PFSK-1 (cell line): ENCODE results near the gene ASCL5.

Experiments
- FOXP2 ChIP-seq: optimal IDR thresholded peaks from 2 replicates; pipeline ENCODE3; 2011; ENCODE audit warnings: borderline replicate concordance, control low read depth, inconsistent platforms; ENCODE audit not compliant: insufficient read depth; ENCODE audit errors: extremely low read length, extremely low read depth
- POLR2AphosphoS5 ChIP-seq: IDR thresholded peaks from 2 replicates; pipeline ENCODE4 v1.6.1; 2012; ENCODE audit warnings: low read depth, mild to moderate bottlenecking, control low read depth, low read length, moderate library complexity
- REST ChIP-seq, 2 experiments: IDR thresholded peaks; 2 replicates each; pipeline versions ENCODE4 v1.6.1 to v1.8.0; 2011 to 2012; ENCODE audit warnings: low read depth in 2 of 2, low read length in 2 of 2, control low read depth in 1 of 2, inconsistent platforms in 1 of 2, mild to moderate bottlenecking in 1 of 2, moderate library complexity in 1 of 2; ENCODE audit not compliant: insufficient read depth in 1 of 2
- SIN3A ChIP-seq: IDR thresholded peaks from 2 replicates; pipeline ENCODE4 v1.6.1; 2012; ENCODE audit warnings: mild to moderate bottlenecking, low read length, moderate library complexity, borderline replicate concordance; ENCODE audit not compliant: insufficient read depth
- TAF1 ChIP-seq: IDR thresholded peaks from 2 replicates; pipeline ENCODE4 v1.6.1; 2012; ENCODE audit warnings: low read length, control low read depth, borderline replicate concordance; ENCODE audit not compliant: insufficient read depth

The ASCL5 gene

GRCh38 chr1:201114245-201115131, 12.5 kb downstream of the ASCL5 start:
- TF ChIP-seq SIN3A (no peak), TAF1 (no peak), REST (IDR thresholded peaks at IDR 0.05; ENCODE audit: insufficient read depth in 1 of 2, low read depth in 2 of 2, low read length in 2 of 2) (no peak), FOXP2 (peak; percentile 33), POLR2AphosphoS5 (no peak)

- no peak for TF ChIP-seq REST (IDR thresholded peaks at IDR 0.05; ENCODE audit: insufficient read depth in 1 of 2, low read depth in 2 of 2, low read length in 2 of 2)
- TF ChIP-seq TAF1, result no peak
- no peak for TF ChIP-seq POLR2AphosphoS5
- TF ChIP-seq SIN3A, result no peak
These were observed 13.3 kb downstream of the ASCL5 start for GRCh38 chr1:201113451-201114244.

GRCh38 chr1:201112926-201113325, 14.1 kb downstream of the ASCL5 start:
- TF ChIP-seq POLR2AphosphoS5 (no peak), FOXP2 (no peak), REST (IDR thresholded peaks at IDR 0.05; ENCODE audit: insufficient read depth in 1 of 2, low read depth in 2 of 2, low read length in 2 of 2) (no peak), SIN3A (no peak), TAF1 (no peak)

- no peak for TF ChIP-seq POLR2AphosphoS5
- TF ChIP-seq SIN3A, result no peak
- no peak for TF ChIP-seq REST (IDR thresholded peaks at IDR 0.05; ENCODE audit: insufficient read depth in 1 of 2, low read depth in 2 of 2, low read length in 2 of 2)
- no peak for TF ChIP-seq FOXP2
- no peak for TF ChIP-seq TAF1
These were observed 14.7 kb downstream of the ASCL5 start, which contains the start of gene CACNA1S for GRCh38 chr1:201112173-201112731. Gene CACNA1S, minus strand, starts transcription at chr1:201112426. Its CDS starts 87 bp downstream, at chr1:201112339.
